Islet precursor cell (in vitro differentiated cells): ENCODE results near the gene ELL2.

Experiments
- DNase-seq: peaks from one replicate; pipeline ENCODE4 v3.0.0-alpha.2; 2018

ELL2 gene

GRCh38 chr5:95983080-95983479 lies 21.4 kb upstream of the ELL2 start:
- no peak for DNase-seq

DNA sequence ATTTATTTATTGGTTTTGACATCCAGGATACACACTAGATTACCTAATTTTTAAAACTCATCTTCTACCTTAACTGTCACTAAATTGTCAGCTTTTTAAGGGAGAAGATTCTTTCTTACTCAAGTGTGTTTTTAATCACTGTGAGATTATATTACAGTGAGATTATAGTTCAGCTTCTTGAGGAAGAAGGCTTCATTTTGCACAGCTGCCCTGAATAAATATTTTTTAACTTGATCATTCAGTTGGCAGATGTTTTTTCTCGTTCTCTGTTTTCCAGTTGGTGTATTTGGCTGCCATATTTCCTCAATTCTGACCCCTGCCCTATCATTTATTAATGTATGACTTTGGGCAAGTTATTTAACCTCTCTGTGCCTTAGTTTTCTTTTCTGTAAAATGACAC lies 15.0 kb upstream of the ELL2 start:
- DNase-seq: no peak

- no peak for DNase-seq
These were observed 14.1 kb upstream of the ELL2 start for GRCh38 chr5:95975703-95976102.

- peak; percentile 82 for DNase-seq
These were observed 12.2 kb upstream of the ELL2 start for GRCh38 chr5:95973793-95974325.

DNA sequence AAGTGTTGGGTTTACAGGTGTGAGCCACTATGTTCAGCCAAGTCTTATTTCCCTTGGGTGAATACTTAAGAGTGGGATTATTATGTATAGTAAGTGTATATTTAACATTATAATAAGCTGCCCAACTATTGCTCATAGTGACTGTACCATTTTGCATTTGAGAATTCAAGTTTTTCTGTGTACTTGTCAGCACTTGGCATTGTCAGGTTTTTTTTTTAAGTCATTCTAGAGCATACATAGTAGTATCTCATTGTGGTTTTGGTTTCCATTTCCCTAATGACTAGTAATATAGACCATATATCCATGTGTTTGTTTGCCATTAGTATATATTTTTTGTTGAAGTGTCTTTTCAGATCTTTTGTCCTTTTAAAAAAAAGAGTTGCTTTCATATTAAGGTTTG lies 10.5 kb upstream of the ELL2 start:
- DNase-seq: no peak

DNA sequence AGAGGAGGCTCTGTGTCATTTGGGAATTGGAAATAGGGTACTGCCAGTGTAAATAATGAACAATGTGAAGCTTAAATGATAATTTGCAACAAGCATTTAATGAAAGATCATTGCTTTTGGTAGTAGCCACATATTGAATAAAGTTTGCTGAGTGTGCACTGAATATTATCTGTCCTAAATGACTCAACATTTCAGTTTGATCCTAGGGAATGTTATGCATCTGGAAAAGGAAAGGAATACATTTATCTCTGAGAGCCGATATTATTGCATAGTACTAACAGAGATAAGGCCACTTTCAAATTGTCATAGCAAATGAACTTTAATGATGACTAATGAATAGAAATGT lies 8.7 kb upstream of the ELL2 start:
- no peak for DNase-seq

DNA sequence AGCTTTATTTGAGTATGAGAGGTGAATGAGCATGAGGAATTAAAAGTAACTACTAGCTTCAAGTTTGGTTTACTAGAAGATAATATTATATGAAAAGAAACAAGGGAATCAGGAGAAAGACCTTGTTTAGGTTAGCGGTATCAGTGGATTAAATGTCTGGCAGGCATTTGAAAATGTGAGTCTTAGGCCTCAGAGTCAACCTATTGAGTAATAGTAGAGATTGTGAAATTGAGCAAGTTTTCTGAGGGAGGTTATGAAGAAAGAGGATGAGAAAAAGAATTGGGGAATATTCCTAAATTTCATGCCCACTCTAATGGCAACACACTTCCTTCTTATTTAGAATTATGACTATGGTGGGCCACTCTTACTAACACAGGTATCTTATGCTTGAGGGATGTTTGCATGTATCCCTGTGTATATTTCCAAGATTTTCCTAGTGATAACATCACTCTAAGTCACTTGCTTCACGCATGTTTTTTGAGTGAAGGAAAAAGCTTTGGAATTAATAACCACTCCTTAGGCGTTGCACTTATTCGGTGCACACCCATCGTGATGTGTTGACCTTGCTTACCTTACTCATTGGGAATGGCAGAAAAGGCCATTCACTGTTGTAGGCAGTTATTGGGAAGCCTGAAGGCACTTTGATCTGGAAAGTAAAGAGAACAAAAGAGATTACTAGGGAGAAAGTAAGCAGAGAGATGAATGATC lies 8.2 kb upstream of the ELL2 start:
- no peak for DNase-seq

GRCh38 chr5:95969055-95969454 lies 7.4 kb upstream of the ELL2 start:
- no peak for DNase-seq

- no peak for DNase-seq
These were observed 5.6 kb upstream of the ELL2 start for GRCh38 chr5:95967236-95967635.

GRCh38 chr5:95966005-95966404 lies 4.4 kb upstream of the ELL2 start:
- DNase-seq: no peak

GRCh38 chr5:95963650-95964410 lies 2.2 kb upstream of the ELL2 start:
- DNase-seq: no peak

GRCh38 chr5:95962785-95963184 lies 1.1 kb upstream of the ELL2 start:
- peak; percentile 80 for DNase-seq

- no peak for DNase-seq
These were observed 773 bp upstream of the ELL2 start for GRCh38 chr5:95962475-95962773.

GRCh38 chr5:95960667-95961616 lies 709 bp downstream of the ELL2 start:
- peak; percentile 91 for DNase-seq

DNA sequence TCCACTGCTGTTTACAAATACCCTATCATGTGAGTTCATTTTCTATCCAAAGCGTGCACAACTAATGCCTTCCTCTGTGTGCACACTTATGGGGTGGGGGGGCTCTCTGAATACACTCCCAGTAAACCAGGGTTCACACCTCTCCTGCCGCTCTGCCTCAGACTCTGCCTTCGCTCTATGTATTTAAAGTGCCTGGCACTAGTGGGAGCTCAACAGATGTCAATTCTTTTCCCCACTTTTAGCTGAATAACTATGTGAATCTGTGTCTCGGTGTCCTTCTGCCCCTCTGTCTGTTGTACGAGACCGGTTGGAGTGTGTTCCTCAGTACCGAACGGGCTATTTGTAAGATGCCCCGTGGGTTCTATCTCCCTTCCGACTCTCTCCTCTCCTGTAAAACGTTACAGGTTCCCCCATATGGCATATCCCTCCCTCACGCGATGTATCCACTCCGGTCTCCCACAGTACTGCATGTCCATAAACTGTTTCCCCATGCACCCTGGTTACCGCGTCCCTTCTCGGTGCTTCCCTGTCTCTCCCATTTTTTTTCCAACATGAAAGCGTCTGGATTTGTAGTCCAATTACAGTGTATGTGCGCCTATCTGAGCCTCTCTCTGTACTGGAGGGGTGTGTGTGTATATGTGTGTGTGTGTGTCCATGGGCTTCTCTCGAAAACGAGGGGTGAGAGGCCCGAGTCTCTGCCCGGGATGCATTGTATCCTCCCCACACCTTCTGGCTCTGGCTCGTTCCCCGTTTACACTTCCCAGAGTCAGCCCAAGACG lies 1.6 kb downstream of the ELL2 start:
- DNase-seq: peak; percentile 57

GRCh38 chr5:95959051-95959887 lies 2.4 kb downstream of the ELL2 start:
- peak; percentile 78 for DNase-seq

DNA sequence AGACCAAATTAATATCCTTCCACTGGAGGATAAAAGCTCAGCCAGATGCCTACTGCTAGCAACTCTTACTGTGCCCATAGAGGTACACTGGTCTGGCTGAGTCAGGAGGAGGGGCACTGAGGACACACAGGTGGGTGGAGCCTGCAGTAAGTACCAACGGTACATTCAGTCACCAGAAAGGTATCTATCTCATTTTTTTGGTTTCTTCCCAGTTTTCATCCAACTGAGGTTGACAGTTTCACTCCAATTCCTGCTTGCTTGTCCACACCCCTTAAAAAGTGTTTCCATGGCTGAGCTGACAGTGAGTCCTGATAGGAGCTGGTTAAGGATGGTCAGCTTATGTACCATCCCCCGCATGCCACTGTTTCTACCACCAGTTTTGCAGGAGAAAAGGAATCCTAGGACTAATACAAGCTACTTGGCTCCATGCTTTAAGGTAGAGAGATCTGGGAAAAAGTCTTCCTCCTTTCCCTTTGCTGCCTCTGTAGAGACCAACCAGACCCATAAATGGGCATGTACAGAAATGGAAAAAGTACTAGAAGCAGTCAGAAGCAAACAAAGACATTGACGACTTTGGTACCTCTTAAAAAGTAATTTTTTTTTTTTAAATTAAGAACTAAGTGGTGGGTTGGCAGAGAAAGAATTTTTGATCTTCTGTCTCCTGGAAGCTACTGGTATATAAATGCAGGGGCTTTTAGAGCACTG lies 3.2 kb downstream of the ELL2 start:
- no peak for DNase-seq

DNA sequence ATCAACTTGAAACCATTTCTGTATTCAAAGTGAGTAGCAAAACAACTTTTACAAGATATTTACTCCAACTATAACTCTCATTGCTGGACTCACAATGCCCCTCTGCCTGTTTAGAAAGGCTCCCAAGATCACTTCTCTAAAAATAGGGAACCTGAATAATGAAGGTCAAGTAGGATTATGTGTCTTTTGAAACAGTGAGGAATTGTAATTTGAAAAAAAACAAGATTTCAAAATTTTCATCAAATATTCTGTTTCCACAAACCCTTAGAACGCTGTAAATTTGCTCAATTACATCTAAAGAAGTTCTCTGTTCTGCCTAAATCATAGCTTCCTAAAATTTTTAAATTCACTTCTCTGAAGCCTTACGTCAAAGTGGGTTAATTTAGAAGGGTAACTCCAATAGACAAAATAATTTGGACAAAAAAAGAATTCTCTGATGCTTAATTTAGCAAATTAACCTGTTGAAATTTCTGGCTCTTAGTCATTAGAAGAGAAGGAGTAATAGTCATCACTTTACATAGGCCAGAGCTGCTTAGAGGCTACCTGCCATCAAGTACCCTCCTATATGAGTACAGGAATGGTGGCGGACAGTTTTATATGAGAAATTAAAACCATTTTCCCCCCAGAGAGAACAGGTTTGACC lies 4.0 kb downstream of the ELL2 start:
- no peak for DNase-seq

- DNase-seq: no peak
These were observed 4.8 kb downstream of the ELL2 start for GRCh38 chr5:95956900-95957293.
